Measurements from ENCODE around the gene CYP4A22. TPM values are rescaled to one million over a fixed set of nuclear protein-coding genes. Genes with fewer than 3 reads are reported as not detected.

Gene CYP4A22
- total and polyA plus RNA-seq, 2 of the 4 experiments (the other 2 are of a cell fraction): not detected

GRCh38 chr1:47181955-47182675, 44.9 kb downstream of the CYP4A22 start:
- Histone ChIP-seq H2BK5ac (ENCODE audit: low read depth, low read length, poor library complexity, severe bottlenecking) (no peak overlapping the region), H3K4me2 (ENCODE audit: low read depth, low read length) (no peak overlapping the region), H2AK9ac (replicated peaks; ENCODE audit: low read depth, low read length, poor library complexity) (no peak overlapping the region), H2BK20ac (ENCODE audit: low read depth, low read length) (no peak overlapping the region), H3K9ac (ENCODE audit: low read depth, low read length) (no peak overlapping the region), H3K36me3 (ENCODE audit: control insufficient read depth, insufficient read depth, low read length) (no peaks in the 10 kb centered on the region), H3K18ac (ENCODE audit: low read depth, low read length) (no peak overlapping the region), H3K14ac (replicated peaks; ENCODE audit: low read depth, low read length) (no peak overlapping the region), H3K4me3 (ENCODE audit: insufficient read depth, low read depth, low read length) (no peak overlapping the region), H3K4me1 (ENCODE audit: control insufficient read depth, insufficient read depth, low read length) (no peaks in the 10 kb centered on the region), H2AK5ac (ENCODE audit: low read depth, low read length) (no peak overlapping the region), H2BK15ac (ENCODE audit: low read depth, low read length) (no peak overlapping the region), H4K8ac (ENCODE audit: low read depth in 2 of 2, low read length in 2 of 2) (no peak overlapping the region), H3K9me1 (ENCODE audit: insufficient read depth, low read length) (no peaks in the 10 kb centered on the region), H4K20me1 (ENCODE audit: insufficient read depth, low read length) (no peaks in the 10 kb centered on the region), H2BK120ac (ENCODE audit: low read depth, low read length) (no peak overlapping the region), H3K27me3 (ENCODE audit: control insufficient read depth, insufficient read depth, low read length) (peaks cover 2% of the 10 kb centered on the region; the same call in 1 of the 2 replicates), H3K4ac (ENCODE audit: low read depth, low read length) (no peak overlapping the region), H3K27ac (ENCODE audit: insufficient read depth, low read length) (no peak overlapping the region), H3K9me3 (ENCODE audit: control insufficient read depth, insufficient read depth, low read length) (no peaks in the 10 kb centered on the region), H3K56ac (ENCODE audit: extremely low read depth, insufficient read depth, low read length) (no peak overlapping the region), H2AFZ (replicated peaks; ENCODE audit: low read length, poor library complexity) (no peak overlapping the region), H3K79me1 (ENCODE audit: low read depth in 1 of 2, low read length in 2 of 2) (no peaks in the 10 kb centered on the region), H3K23ac (ENCODE audit: low read depth, low read length) (no peak overlapping the region), H4K91ac (ENCODE audit: insufficient read depth, low read depth, low read length) (no peak overlapping the region), H4K5ac (ENCODE audit: low read depth, low read length) (no peak overlapping the region)
- intact Hi-C loops (cut with micrococcal nuclease) (no loop called here), dilution Hi-C loops (cut with HindIII; ENCODE audit: low sequenced_read_pairs, unreplicated experiment) (no loop called here), in situ Hi-C loops (cut with MboI; ENCODE audit: low sequenced_read_pairs) (loop anchor here (5.0 to 10.0 kb wide), 2 partner anchors 240 to 533 kb away; no protein-coding TSS in a partner anchor)
- POLR2A ChIA-PET (ENCODE audit: unreplicated experiment): no interaction called here
- no peak for TF ChIP-seq CHD1 (IDR thresholded peaks at IDR 0.05; ENCODE audit: low read depth, low read length)
- no peak for TF ChIP-seq FOS (IDR thresholded peaks at IDR 0.05; ENCODE audit: low read depth, low read length)
- TF ChIP-seq, protein P1, sequence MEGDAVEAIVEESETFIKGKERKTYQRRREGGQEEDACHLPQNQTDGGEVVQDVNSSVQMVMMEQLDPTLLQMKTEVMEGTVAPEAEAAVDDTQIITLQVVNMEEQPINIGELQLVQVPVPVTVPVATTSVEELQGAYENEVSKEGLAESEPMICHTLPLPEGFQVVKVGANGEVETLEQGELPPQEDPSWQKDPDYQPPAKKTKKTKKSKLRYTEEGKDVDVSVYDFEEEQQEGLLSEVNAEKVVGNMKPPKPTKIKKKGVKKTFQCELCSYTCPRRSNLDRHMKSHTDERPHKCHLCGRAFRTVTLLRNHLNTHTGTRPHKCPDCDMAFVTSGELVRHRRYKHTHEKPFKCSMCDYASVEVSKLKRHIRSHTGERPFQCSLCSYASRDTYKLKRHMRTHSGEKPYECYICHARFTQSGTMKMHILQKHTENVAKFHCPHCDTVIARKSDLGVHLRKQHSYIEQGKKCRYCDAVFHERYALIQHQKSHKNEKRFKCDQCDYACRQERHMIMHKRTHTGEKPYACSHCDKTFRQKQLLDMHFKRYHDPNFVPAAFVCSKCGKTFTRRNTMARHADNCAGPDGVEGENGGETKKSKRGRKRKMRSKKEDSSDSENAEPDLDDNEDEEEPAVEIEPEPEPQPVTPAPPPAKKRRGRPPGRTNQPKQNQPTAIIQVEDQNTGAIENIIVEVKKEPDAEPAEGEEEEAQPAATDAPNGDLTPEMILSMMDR (conservative IDR thresholded peaks at IDR 0.05; ENCODE audit: low read depth, low read length): no peak
- TF ChIP-seq, protein P2, sequence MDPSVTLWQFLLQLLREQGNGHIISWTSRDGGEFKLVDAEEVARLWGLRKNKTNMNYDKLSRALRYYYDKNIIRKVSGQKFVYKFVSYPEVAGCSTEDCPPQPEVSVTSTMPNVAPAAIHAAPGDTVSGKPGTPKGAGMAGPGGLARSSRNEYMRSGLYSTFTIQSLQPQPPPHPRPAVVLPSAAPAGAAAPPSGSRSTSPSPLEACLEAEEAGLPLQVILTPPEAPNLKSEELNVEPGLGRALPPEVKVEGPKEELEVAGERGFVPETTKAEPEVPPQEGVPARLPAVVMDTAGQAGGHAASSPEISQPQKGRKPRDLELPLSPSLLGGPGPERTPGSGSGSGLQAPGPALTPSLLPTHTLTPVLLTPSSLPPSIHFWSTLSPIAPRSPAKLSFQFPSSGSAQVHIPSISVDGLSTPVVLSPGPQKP (IDR thresholded peaks at IDR 0.05; ENCODE audit: borderline replicate concordance, low read depth, low read length): no peak
- no peak for TF ChIP-seq CEBPB (IDR thresholded peaks at IDR 0.05; ENCODE audit: low read depth, low read length)
- no peak for TF ChIP-seq BHLHE40 (IDR thresholded peaks at IDR 0.05; ENCODE audit: low read depth, low read length)
- no peak for TF ChIP-seq USF2 (IDR thresholded peaks at IDR 0.05; ENCODE audit: low read depth, low read length)
- no peak for TF ChIP-seq MXI1 (IDR thresholded peaks at IDR 0.05; ENCODE audit: borderline replicate concordance, low read depth, low read length)
- no peak for TF ChIP-seq RCOR1 (IDR thresholded peaks at IDR 0.05; ENCODE audit: insufficient replicate concordance, low read length)
- no peak for TF ChIP-seq MAFK (IDR thresholded peaks at IDR 0.05; ENCODE audit: low read depth, low read length)
- TF ChIP-seq NFE2L2 (IDR thresholded peaks at IDR 0.05; ENCODE audit: low read depth, low read length): no peak
- TF ChIP-seq SMC3 (IDR thresholded peaks at IDR 0.05; ENCODE audit: low read depth, low read length): no peak
- TF ChIP-seq RAD21 (IDR thresholded peaks at IDR 0.05; ENCODE audit: low read length): no peak
- no peak for TF ChIP-seq RFX5 (IDR thresholded peaks at IDR 0.05; ENCODE audit: low read depth, low read length)
- no peak for TF ChIP-seq MAZ (IDR thresholded peaks at IDR 0.05; ENCODE audit: borderline replicate concordance, low read depth, low read length)
- TF ChIP-seq POLR2A (IDR thresholded peaks at IDR 0.05; ENCODE audit: low read depth, low read length): no peak
- no CpG with 5 or more reads among the region's 7 CpGs for WGBS, 2 experiments (ENCODE audit: extremely low coverage in 2 of 2, insufficient read length in 1 of 2)
- peak; percentile 33 for DNase-seq
- CTCF ChIA-PET: interaction anchor here (0.6 kb wide), 1 partner anchor 578 kb away, joined by 4 read pairs; no protein-coding TSS in a partner anchor
- no TSS peak for BruUV-seq (replicated peaks)
- no peak for ATAC-seq (ENCODE audit: low read depth)
